Caco-2 (cell line): Measurements from ENCODE around the gene NRL. TPM values are rescaled to one million over a fixed set of nuclear protein-coding genes. Genes with fewer than 3 reads are reported as not detected.

Experiments used
- BruUV-seq: library from RNA; stranded (reverse); fragments of 400-500 nt; replicated peaks from 2 replicates; lab custom pipeline; 2021; lab: Mats Ljungman, UMichigan
- CTCF ChIA-PET: fragments of 300-600 bp; sonication (Branson Sonifier 250); formaldehyde crosslinking; loops from one replicate; lab custom pipeline; 2022; ENCODE audit warnings: antibody characterized with exemption; lab: Charles Lee
- POLR2A ChIA-PET: fragments of 300-600 bp; sonication (Branson Sonifier 250); formaldehyde crosslinking; loops from one replicate; lab custom pipeline; 2022; ENCODE audit warnings: antibody characterized with exemption; lab: Charles Lee
- DNase-seq, 2 experiments: peaks; one replicate each; pipeline versions ENCODE4 v3.0.0 to v3.0.0-alpha.2; 2020 to 2022
- H3K27me3 ChIP-seq: replicated peaks from 2 replicates; pipeline ENCODE4 v1.6.0; 2011; ENCODE audit warnings: low read length; ENCODE audit not compliant: control insufficient read depth, insufficient read depth
- H3K36me3 ChIP-seq: 2 replicates; pipeline ENCODE4 v1.5.1; 2011; ENCODE audit warnings: low read length; ENCODE audit not compliant: control insufficient read depth, insufficient read depth
- H3K4me1 ChIP-seq: fragments of 250-450 bp; sonication (Bioruptor Pico); 2 replicates; pipeline ENCODE4 v1.5.1; 2020; ENCODE audit warnings: mild to moderate bottlenecking
- H3K4me3 ChIP-seq: 2 replicates; pipeline ENCODE4 v1.5.1; 2011; ENCODE audit warnings: low read depth, mild to moderate bottlenecking, control low read depth, low read length
- H3K9me3 ChIP-seq: fragments of 250-450 bp; sonication (Bioruptor Pico); 2 replicates; pipeline ENCODE4 v1.5.1; 2020; ENCODE audit warnings: mild to moderate bottlenecking, moderate library complexity
- H3K27ac Mint-ChIP-seq: one replicate; pipeline ENCODE4 v1.8.0; 2022; ENCODE audit warnings: mixed read lengths; ENCODE audit not compliant: unreplicated experiment
- H3K27me3 Mint-ChIP-seq: one replicate; pipeline ENCODE4 v1.8.0; 2022; ENCODE audit warnings: mixed read lengths; ENCODE audit not compliant: insufficient read depth, unreplicated experiment
- H3K36me3 Mint-ChIP-seq: one replicate; pipeline ENCODE4 v1.8.0; 2022; ENCODE audit warnings: mild to moderate bottlenecking, mixed read lengths; ENCODE audit not compliant: insufficient read depth, unreplicated experiment
- H3K4me1 Mint-ChIP-seq: one replicate; pipeline ENCODE4 v1.8.0; 2022; ENCODE audit warnings: low read depth, mixed read lengths; ENCODE audit not compliant: unreplicated experiment
- H3K4me3 Mint-ChIP-seq: one replicate; pipeline ENCODE4 v1.8.0; 2022; ENCODE audit warnings: mild to moderate bottlenecking, moderate library complexity, mixed read lengths; ENCODE audit not compliant: unreplicated experiment
- H3K9me3 Mint-ChIP-seq: one replicate; pipeline ENCODE4 v1.8.0; 2022; ENCODE audit warnings: mixed read lengths; ENCODE audit not compliant: unreplicated experiment
- CTCF ChIP-seq, 2 experiments: fragments of 200-600 bp in 1 of 2; IDR thresholded peaks; 1 replicate in 1 of 2; 2 replicates in 1 of 2; pipeline versions ENCODE4 v1.5.1 to v1.8.0; 2011 to 2022; ENCODE audit warnings: antibody characterized with exemption in 1 of 2, control low read depth in 1 of 2, inconsistent platforms in 1 of 2, low read depth in 1 of 2, low read length in 1 of 2, mild to moderate bottlenecking in 1 of 2, moderate library complexity in 1 of 2; ENCODE audit not compliant: insufficient read depth in 1 of 2, severe bottlenecking in 1 of 2, unreplicated experiment in 1 of 2
- intact Hi-C: fragments of 100-400 bp; cut with micrococcal nuclease; formaldehyde crosslinking; loops from one replicate; pipeline ENCODE4 v1.10.0; 2022; ENCODE audit not compliant: unreplicated experiment
- total RNA-seq: library from RNA; stranded (reverse); gene quantifications from 2 replicates; pipeline ENCODE4 v1.2.3, GENCODE V29; 2022

The NRL gene
- total RNA-seq, 1 experiment from 2014 or later, result 2.1 TPM

- H3K4me3 ChIP-seq, result peak within 1 kb of the TSS; percentile 95
- peaks cover 6% of the 10 kb centered on the region for H3K4me1 ChIP-seq
- peak within 1 kb of the TSS; percentile 65 for H3K27ac Mint-ChIP-seq
- peak; percentile 98 to 99 for DNase-seq
- CTCF ChIA-PET, result interaction anchor here (0.6 to 4.1 kb wide), 12 partner anchors 11 to 186 kb away, joined by 3 to 47 read pairs (median 6); partner anchors contain the start of genes CHMP4A, CIDEB, DCAF11 and IRF9
- H3K9me3 ChIP-seq, result no peaks in the 10 kb centered on the region
- TF ChIP-seq CTCF (IDR thresholded peaks at IDR 0.05; ENCODE audit: insufficient read depth in 1 of 2, low read depth in 1 of 2, low read length in 1 of 2, severe bottlenecking in 1 of 2, unreplicated experiment in 1 of 2), result no peak
- H3K36me3 Mint-ChIP-seq, result peaks cover 49% of the 10 kb centered on the region
- H3K4me3 Mint-ChIP-seq, result peak within 1 kb of the TSS; percentile 92
- no TSS peak for BruUV-seq
- peaks cover 18% of the 10 kb centered on the region for H3K4me1 Mint-ChIP-seq
- POLR2A ChIA-PET, result interaction anchor here (0.8 to 2.8 kb wide), 10 partner anchors 10 to 96 kb away, joined by 4 to 46 read pairs (median 10); partner anchors contain the start of genes CHMP4A, DCAF11, IPO4 and IRF9
- H3K9me3 Mint-ChIP-seq, result no peaks in the 10 kb centered on the region
- H3K27me3 Mint-ChIP-seq, result no peaks in the 10 kb centered on the region
- peaks cover 5% of the 10 kb centered on the region; the same call in 1 of the 2 replicates for H3K36me3 ChIP-seq
- no peaks in the 10 kb centered on the region for H3K27me3 ChIP-seq
- intact Hi-C loops, result loop anchor here (1.0 kb wide), 2 partner anchors 31 to 42 kb away; partner anchors contain the start of gene IPO4
These were observed 31.8 kb upstream of the NRL start, which contains the start of gene PSME2 for GRCh38 chr14:24146453-24146977. Gene PSME2, minus strand, starts transcription at chr14:24146610. Its CDS starts 29 bp downstream, at chr14:24146581.

GRCh38 chr14:24145690-24146452 is 31.1 kb upstream of the NRL start:
- ChIA-PET POLR2A (interaction anchor here (1.1 to 2.8 kb wide), 7 partner anchors 9 to 97 kb away, joined by 6 to 46 read pairs (median 14); partner anchors contain the start of genes CHMP4A, DCAF11, IRF9 and NRL), CTCF (interaction anchor here (1.0 to 4.1 kb wide), 7 partner anchors 10 to 186 kb away, joined by 4 to 47 read pairs (median 8); partner anchors contain the start of genes DCAF11, IRF9, NRL and PSME1)
- Histone ChIP-seq H3K36me3 (peaks cover 5% of the 10 kb centered on the region; the same call in 1 of the 2 replicates), H3K27me3 (no peaks in the 10 kb centered on the region), H3K4me1 (peaks cover 6% of the 10 kb centered on the region), H3K4me3 (peak overlapping the region; percentile 95), H3K9me3 (no peaks in the 10 kb centered on the region)
- no peak for TF ChIP-seq CTCF (IDR thresholded peaks at IDR 0.05; ENCODE audit: insufficient read depth in 1 of 2, low read depth in 1 of 2, low read length in 1 of 2, severe bottlenecking in 1 of 2, unreplicated experiment in 1 of 2)
- TSS peak; percentile 55 for BruUV-seq
- peak overlapping the region; percentile 92 for H3K4me3 Mint-ChIP-seq
- peaks cover 18% of the 10 kb centered on the region for H3K4me1 Mint-ChIP-seq
- DNase-seq, result no peak
- H3K27ac Mint-ChIP-seq, result peak overlapping the region; percentile 65
- intact Hi-C loops, result loop anchor here (1.0 kb wide), 2 partner anchors 31 to 42 kb away; partner anchors contain the start of gene IPO4
- no peaks in the 10 kb centered on the region for H3K27me3 Mint-ChIP-seq
- peaks cover 47% of the 10 kb centered on the region for H3K36me3 Mint-ChIP-seq
- no peaks in the 10 kb centered on the region for H3K9me3 Mint-ChIP-seq

- DNase-seq, result no peak
- no peaks in the 10 kb centered on the region for H3K27me3 ChIP-seq
- Mint-ChIP-seq H3K4me1 (peaks cover 18% of the 10 kb centered on the region), H3K36me3 (peaks cover 46% of the 10 kb centered on the region), H3K27ac (no peak overlapping the region), H3K9me3 (no peaks in the 10 kb centered on the region), H3K4me3 (peak overlapping the region; percentile 92), H3K27me3 (no peaks in the 10 kb centered on the region)
- intact Hi-C loops, result no loop called here
- no peak for TF ChIP-seq CTCF (IDR thresholded peaks at IDR 0.05; ENCODE audit: insufficient read depth in 1 of 2, low read depth in 1 of 2, low read length in 1 of 2, severe bottlenecking in 1 of 2, unreplicated experiment in 1 of 2)
- H3K4me3 ChIP-seq, result no peak overlapping the region
- H3K4me1 ChIP-seq, result peaks cover 6% of the 10 kb centered on the region
- peaks cover 5% of the 10 kb centered on the region; the same call in 1 of the 2 replicates for H3K36me3 ChIP-seq
- CTCF ChIA-PET, result interaction anchor here (1.8 to 4.1 kb wide), 3 partner anchors 16 to 36 kb away, joined by 12 to 47 read pairs (median 17); partner anchors contain the start of genes DCAF11, IRF9 and NRL
- POLR2A ChIA-PET, result interaction anchor here (2.7 to 2.8 kb wide), 2 partner anchors 9 to 31 kb away, joined by 21 to 46 read pairs; partner anchors contain the start of genes DCAF11, NRL and PSME1
- BruUV-seq, result no TSS peak
- no peaks in the 10 kb centered on the region for H3K9me3 ChIP-seq
These were observed 30.5 kb upstream of the NRL start for GRCh38 chr14:24145219-24145618.
